GM19395 (cell line): ENCODE measurements around the gene SRD5A2.
"Not testable (repeated sequence)": the region's sequence is repeated elsewhere in the genome, so short reads cannot be mapped to it uniquely, and the experiment has no call there.

Experiments used
- ATAC-seq: cut with Tn5 transposase; IDR thresholded peaks from one replicate; pipeline ENCODE4 v1.9.1; 2021; ENCODE audit warnings: mild to moderate bottlenecking, moderate library complexity; ENCODE audit not compliant: unreplicated experiment

The SRD5A2 gene

DNA sequence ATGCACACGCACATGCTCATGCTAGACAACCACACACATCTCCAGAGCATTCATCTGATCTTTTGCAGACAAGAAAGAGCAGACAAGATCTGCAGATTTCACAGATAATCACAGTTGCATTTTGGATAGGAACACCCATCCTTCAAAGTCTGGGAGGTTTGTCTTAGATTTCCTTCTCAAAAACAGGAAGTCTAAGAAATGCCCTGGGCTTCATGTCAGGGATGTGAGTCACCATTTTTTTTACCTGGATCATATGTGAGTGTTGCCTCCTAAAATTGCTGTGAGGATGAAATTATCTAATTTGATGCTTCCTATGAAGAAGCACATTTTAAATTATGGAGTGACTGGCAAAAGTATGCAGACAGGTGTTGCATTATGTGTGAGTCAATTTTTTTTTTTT, 46.1 kb downstream of the SRD5A2 start:
- ATAC-seq = no peak

DNA sequence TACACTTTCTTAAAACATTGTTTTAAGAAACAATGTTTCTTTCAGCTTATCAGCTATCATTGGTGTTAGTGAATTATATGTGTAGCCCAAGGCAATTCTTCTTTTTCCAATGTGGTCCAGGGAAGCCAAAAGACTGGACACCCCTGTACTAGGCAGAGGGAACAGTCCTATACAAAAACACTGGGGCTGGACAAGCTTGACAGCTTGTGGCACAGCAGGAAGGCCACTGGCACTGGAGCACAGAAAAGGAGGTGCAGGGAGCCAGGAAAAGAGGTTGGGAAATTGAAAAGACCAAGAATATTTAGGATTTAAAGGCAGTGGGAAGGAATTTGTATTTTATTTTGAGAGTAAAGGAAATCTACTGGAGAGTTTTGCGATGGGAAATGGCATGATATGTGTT, 47.7 kb downstream of the SRD5A2 start:
- no peak for ATAC-seq

DNA sequence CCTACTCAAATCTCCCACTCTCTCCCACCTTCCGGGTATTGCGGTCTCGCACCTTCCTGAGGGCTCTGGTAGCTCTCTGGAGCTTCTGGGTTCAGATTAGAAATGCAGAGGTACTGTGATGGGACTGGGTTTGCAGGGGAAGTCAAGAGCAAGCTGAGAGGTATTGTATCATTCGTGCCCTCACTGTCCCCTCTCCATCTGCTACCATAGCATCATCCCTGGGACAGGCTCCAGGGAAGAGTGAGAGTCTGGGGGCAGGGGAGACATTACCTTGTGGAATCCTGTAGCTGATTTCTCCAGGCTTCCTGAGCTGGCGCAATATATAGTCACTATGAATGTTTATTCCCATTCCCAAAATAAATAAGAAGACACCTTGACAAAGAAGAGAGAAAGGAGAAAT, 49.6 kb downstream of the SRD5A2 start:
- no peak for ATAC-seq

DNA sequence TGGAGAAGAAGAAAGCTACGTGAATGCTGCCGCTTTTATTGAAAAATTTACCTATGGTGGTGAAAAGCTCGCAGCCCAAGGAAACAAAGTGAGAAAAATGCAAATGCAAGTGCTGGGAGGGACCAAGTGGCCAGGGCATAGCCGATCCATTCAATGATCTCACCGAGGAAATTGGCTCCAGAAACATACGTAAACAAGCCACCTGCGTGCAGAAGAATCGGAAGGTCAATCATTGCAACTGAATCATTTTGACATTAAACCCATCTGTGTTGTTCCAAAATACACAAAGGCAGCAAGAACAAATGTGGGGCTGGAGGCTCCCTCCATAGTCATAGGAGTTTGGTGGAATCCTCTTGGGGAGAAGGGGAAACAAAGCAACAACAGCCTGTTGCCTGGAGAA, 51.5 kb downstream of the SRD5A2 start:
- ATAC-seq = no peak

DNA sequence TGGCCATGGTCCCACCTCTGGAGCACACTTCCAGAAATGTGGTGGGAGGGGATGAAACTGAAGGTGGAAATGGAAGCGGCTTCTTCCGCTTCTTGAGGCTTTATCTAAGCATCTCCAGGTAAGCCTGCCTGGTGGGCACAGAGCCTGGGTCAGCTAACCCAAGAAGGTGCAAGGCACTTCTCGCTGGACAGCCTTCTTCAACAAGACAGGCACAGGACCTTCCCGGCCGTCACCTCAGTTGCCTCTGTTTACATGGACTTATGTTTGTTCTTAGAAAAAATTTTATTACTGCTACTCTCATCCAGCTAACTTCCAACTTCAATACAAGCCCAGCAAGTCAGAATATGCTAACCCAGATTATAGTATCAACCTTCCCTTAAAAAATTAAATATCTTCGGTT, 51.9 kb downstream of the SRD5A2 start:
- no peak for ATAC-seq

DNA sequence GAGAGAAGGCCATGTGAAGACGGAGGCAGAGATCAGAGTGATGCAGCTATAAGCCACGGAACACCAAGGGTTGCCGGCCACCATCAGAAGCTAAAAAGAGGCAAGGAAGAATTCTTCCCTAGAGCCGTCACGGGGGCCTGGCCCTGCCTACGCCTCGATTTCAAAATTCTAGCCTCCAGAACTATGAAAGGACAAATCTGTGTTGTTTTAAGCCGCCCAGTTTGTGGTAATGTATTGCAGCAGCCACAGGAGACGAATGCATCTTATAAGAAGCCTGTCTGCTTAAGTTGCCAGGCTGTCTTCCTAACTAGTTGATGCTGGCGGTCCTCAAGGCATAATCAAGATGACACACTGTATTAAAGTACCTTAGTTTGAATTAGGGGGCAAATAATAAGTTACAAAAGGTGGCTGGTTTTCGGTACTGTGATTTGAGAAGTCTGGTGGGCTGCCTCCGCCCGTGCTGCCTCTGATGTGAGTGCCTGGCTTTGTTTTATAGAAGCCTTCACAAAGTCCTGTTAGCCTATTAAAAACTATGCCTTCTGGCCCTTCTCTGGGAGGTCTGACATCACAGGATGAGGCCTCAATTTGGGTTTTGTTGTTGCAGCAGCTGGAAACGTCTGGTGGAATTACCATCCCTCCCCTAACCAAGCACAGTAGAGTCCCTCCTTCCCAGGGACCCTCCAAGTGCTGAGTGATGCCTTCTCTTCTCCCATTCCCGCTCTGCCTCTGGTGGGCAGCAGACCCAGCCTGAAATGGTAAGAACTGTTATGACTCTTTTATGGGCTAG, 53.6 kb downstream of the SRD5A2 start:
- ATAC-seq = no peak

DNA sequence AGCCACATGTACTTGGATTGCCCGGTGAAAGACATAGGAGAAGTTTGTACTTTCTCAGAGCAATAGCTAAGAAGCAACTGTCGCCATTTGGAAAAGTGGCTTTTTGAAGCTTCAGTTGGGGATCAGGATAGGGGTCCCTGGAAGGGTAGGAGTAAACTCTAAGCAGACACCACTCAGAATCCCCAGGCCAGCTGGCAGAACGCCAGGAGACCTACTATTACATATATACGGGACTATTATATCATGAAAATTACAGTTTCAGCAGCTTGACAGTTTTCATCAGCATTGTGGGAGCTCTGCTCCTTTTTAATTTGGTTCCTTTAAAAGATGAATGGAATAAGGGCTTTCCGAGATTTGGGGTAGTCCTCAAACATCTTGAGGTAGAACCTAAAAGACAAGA, 54.9 kb downstream of the SRD5A2 start:
- no peak for ATAC-seq

DNA sequence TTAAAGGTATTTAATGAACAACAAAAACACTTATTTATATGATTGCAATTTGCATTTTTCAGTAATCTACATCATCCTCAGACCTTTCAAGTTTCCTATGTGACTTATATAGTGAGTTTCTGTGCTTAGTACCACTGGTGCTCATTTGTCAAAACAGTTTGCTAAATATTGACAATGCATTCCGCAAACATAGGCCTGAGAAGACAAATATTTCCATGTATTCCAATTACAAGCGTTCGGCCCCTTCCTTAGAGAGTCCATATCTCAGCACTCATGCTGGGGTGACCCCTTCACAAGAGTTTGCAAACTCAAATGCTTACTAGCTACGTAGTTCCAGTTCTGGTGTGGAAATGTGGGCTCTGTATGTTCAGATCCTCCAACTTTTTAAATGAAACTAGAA, 56.1 kb downstream of the SRD5A2 start:
- ATAC-seq = no peak

DNA sequence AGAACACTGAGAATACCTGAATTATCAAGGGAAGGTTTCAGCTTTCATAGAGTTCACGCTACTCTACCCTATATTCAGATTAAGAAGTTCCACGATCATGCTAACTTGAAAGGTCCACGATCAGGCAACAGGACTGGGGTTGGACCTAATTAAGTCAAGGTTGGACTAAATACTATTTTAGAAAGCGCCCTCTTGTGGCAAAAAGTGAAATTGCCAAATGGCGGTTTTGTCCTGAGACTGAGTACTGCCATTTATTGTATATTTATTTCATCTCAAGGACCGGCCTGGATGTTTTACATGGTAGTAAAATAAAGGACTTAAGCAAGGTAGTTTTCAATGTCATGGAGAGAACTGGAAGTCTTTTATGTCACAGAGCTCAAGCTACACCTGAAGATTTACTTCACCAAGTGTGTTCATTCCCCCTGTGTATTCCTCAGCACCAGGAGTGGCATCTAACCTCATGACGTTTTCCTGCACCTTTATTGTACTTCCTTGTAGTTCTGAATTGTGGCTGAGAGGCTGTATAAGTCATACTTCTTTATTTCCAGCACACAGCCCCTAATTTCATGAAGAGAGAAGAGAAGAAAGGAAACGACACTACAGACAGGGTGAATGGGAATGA, 56.8 kb downstream of the SRD5A2 start:
- ATAC-seq = peak; percentile 79

DNA sequence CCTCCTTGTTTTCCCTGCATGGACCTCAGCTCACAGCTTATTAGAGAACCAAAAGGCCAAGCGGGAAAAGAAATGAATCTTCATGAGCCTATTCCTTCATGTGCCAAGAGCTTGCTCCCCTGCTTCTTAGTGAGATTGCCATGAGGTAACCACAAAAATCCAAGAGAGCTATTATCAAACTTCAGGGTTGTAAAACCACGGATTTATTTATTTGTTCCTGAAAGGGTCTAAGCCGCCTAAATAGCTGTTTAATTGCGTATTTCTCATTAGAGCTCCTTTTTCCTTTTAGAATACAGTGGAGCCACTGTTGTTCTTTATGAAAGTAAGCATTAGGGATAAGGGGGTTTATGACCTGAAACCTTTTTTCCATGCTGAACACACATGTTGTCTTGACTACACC, 58.0 kb downstream of the SRD5A2 start:
- no peak for ATAC-seq

DNA sequence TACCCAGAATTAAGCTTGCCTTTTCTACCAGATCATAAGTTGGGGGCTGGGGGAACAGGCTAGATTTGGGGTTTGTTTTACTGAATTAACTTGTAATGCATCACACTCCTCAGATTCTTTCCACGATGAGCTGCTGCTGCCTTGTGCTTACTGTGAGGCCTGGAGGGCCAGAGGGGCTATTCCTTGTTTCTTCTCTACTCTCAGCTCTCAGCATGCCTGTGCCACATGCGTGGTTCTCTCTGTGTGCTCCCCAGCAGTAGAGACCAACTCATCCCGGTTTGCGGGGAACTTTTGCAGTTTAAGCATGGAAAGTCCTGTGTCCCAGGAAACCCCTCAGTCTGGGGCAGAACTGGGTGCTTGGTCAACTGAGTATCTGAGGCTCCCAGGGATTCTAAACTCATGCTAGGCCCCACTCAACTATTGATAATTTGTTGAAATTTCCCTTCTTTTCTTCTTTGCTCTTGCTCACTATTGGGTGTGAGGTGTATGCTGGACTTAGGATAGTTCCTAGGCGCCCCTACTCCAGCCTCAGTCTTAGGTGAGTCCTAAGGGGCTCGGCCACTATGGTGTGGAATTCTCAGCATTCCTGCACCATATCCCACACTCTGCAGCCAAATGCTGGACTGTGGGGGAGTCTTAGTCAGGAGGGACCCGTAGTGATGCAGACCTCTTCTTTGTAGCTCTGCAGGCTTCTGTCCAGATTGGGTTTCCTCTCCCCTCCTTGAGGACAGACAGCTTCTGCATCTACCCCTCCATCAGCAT, 63.1 kb downstream of the SRD5A2 start:
- ATAC-seq = no peak

DNA sequence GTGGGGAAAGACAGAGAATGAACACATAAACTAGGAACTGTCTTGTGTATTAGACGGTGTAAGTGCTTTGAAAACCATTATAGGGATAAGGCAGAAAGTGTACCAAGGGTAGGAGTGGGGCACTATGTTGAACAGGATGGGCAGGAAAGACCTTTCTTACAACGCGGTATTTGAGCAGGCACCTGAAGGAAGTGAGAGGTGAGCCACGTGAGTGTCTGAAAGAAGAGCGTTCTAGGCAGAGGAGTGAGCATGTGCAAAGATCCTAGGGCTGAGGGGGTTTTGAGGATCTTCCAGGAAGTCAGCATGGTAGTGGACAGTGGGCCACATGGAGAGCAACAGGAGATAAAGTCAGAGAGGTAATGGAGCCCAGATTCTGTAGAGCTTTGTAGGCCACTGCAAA, 65.2 kb downstream of the SRD5A2 start:
- no peak for ATAC-seq

DNA sequence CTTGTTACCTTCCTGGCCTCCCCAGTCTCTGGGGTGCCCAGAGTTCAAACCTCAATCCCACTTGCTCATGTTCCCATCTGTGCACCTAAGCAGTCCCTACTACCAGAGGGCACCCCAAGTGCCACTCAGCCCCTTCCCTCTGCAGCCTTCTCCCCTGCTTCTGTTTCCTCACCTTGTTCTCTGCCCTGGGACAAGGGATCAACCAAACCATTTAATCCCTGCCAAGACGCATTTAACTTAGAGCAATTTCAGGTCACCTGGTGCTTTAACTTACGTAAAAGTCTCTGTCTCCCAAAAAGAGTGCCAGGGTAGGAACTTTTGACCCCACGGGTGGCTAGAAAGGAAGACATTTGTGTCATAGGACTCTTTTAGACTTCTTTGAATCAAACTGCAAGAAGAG, 67.2 kb downstream of the SRD5A2 start:
- ATAC-seq = no peak

DNA sequence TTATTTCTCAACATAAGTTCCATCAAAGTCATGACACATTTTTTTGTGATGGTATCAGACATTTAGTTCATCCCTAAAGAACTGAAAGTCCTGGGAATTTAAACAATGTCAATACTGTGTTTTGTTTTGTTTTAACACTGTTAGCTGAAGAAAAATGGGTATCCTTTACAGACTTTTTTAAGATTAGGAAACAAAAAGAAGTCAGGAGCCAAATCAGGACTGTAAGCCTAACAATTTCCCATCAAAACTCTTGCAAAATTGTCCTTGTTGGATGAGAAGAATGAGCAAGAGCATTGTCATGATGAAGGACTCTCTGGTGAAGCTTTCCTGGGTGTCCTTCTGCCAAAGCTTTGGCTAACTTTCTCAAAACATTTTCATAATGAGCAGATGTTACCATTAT, 69.4 kb downstream of the SRD5A2 start:
- no peak for ATAC-seq

DNA sequence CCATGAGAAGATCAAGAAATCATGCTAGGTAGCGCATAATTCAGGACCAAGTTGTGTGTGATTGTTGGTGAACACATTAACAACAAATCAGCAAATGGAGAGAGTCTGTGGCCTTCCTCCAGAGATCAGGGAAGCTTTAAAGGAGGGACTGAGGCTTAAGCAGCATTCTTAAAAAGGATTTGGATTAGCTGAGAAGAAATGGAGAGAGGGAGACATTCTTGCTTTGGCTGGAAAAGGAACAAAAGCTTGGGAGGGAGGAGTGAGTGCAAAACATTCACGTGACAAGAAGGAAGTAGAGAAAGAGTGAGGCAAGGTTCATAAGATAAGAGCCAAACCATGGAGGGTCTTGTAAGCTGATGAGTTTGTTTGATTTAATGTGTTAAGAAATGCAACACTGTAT, 75.6 kb downstream of the SRD5A2 start:
- no peak for ATAC-seq

DNA sequence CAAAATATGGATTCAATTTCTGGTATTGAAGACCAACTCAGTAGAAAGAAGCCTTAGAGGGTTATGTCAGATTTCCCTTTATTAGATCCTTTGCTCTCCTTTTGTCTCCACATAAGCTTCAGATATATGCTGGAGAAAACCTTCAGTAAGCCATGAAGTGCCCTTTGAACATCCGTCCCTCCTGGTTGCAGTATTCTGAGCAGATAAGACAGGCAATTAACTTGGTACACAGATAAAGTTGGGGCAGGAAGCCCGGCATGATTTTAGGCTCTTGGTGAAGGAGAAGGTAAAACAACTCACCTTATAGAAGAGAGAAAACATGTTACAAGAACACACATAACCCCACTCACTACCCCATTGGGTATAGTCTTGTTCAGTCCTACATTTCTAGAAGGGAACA, 76.4 kb downstream of the SRD5A2 start:
- no peak for ATAC-seq

DNA sequence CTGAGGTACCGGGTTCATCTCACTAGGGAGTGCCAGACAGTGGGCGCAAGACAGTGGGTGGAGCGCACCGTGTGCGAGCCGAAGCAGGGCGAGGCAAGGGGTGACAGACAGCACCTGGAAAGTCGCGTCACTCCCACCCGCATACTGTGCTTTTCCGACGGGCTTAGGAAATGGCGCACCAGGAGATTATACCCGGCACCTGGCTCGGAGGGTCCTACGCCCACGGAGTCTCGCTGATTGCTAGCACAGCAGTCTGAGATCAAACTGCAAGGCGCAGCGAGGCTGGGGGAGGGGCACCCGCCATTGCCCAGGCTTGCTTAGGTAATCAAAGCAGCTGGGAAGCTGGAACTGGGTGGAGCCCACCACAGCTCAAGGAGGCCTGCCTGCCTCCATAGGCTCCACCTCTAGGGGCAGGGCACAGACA, 84.3 kb downstream of the SRD5A2 start:
- not testable (repeated sequence) for ATAC-seq

DNA sequence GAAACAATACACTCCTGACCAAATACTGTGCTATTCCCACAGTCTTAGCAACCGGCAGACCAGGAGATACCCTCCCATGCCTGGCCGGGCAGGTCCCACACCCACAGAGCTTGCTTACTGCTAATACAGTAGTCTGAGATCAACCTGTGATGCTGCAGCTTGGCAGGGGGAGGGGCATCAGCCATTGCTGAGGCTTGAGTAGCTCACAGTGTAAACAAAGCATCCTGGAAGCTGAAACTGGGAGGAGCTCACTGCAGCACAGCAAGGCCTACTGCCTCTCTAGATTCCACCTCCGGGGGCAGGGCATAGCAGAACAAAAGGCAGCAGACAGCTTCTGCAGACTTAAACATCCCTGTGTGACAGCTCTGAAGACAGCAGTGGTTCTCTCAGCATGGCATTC, 91.4 kb downstream of the SRD5A2 start:
- not testable (repeated sequence) for ATAC-seq

DNA sequence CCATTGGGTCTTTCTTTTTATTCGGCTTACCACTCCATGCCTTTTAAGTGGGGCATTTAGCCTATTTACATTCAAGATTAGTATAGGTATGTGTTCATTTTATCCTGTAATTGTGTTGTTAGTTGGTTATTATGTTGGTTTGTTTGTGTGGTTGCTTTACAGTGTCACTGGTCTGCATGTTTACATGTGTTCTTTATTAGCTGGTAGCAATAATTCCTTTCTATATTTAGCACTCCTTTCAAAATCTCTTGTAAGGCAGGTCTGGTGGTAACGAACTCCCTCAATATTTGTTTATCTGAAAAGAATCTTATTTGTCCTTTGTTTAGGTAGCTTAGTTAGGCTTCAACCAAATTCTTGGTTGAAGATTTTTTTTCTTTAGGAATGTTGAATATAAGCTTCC, 97.5 kb downstream of the SRD5A2 start:
- ATAC-seq = no peak

DNA sequence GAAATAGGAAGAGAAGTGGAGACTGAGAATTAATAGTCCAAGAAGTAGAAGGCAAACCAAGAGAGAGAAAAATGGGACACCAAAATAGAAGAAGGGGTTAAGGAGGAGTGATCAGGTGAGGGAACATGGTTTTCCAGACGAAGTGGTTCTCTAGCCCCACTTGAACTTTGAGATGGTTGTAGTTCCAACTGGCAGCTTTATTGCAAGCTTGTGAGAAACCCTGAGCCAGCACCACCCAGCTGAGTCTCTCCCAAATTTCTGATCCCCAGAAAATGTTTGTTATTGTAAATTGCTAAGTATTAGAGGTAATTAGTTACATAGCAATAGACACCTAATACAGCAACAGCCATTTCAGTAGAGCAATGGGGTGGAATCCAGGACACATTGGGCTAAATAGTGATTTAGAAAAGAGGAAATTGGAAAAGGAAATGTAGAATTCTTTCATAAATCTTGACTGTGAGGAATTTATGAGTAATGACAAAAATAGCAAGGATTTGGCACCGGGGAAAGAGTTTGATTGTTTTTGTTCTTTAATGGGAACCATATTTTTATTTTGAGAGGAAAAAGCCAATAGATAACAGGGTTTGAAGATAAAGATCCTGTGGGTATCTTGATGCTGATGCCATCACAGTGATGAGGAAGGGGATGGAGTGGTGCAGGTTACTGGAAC, 104.1 kb downstream of the SRD5A2 start:
- no peak for ATAC-seq

DNA sequence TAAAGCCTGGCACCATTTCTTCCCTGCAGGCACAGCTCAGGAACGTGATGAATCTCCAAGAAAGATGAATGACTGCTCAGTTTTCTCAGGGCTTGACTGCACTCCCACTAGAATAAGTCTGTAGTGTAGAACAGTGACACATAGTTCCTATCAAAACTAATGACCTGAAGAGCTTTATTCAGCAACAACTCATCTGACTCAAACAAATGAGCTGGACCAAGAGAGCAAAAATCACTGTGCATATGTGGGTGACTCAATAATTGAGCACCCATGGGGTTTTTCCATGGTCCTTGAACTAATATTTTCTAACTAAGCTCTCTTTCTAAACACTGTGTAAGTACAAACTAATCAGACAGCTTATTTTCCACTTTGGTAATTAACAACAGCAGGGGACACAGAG, 105.0 kb downstream of the SRD5A2 start:
- no peak for ATAC-seq
